DMS53 treated with DMSO at 0.1 percent for 48 hours (cell line): Measurements from ENCODE around the gene NLRP12.
"Not testable (repeated sequence)": the region's sequence is repeated elsewhere in the genome, so short reads cannot be mapped to it uniquely, and the experiment has no call there.

ENCODE experiments used
- DNase-seq: peaks from one replicate; lab custom pipeline; 2025; ENCODE audit not compliant: unreplicated experiment; lab: John Stamatoyannopoulos, UW

NLRP12 gene

GRCh38 chr19:53781332-53781731, 42.8 kb downstream of the NLRP12 start:
- DNase-seq: not testable (repeated sequence)

GRCh38 chr19:53780506-53780905, 43.6 kb downstream of the NLRP12 start:
- DNase-seq: no peak

GRCh38 chr19:53775524-53775923, 48.6 kb downstream of the NLRP12 start:
- no peak for DNase-seq

GRCh38 chr19:53774491-53774890, 49.6 kb downstream of the NLRP12 start:
- not testable (repeated sequence) for DNase-seq

GRCh38 chr19:53773999-53774398, 50.1 kb downstream of the NLRP12 start:
- no peak for DNase-seq

GRCh38 chr19:53772943-53773342, 51.2 kb downstream of the NLRP12 start:
- DNase-seq: peak; percentile 3

- no peak for DNase-seq
Observed at GRCh38 chr19:53771144-53771543, 53.0 kb downstream of the NLRP12 start.

GRCh38 chr19:53769696-53770309, 54.3 kb downstream of the NLRP12 start:
- DNase-seq: not testable (repeated sequence)

- DNase-seq: no peak
Observed at GRCh38 chr19:53768401-53768800, 55.7 kb downstream of the NLRP12 start.

- DNase-seq: not testable (repeated sequence)
Observed at GRCh38 chr19:53758991-53759390, 65.1 kb downstream of the NLRP12 start.
